GM12875 (cell line): ENCODE measurements around the gene SUN5.

Experiments used
- H3K4me3 ChIP-seq: one replicate; pipeline ENCODE4 v1.5.1; 2011; ENCODE audit warnings: low read depth, low read length, control low read depth
- TF ChIP-seq, protein P1 (sequence below): IDR thresholded peaks from 2 replicates; pipeline ENCODE4 v1.5.1; 2011; ENCODE audit warnings: low read depth, mild to moderate bottlenecking, control low read depth, inconsistent platforms, low read length, moderate library complexity, borderline replicate concordance; ENCODE audit not compliant: insufficient read depth

Gene SUN5

GRCh38 chr20:33042983-33043730, 38.9 kb upstream of the SUN5 start:
- no peak overlapping the region for H3K4me3 ChIP-seq
- TF ChIP-seq, protein P1, sequence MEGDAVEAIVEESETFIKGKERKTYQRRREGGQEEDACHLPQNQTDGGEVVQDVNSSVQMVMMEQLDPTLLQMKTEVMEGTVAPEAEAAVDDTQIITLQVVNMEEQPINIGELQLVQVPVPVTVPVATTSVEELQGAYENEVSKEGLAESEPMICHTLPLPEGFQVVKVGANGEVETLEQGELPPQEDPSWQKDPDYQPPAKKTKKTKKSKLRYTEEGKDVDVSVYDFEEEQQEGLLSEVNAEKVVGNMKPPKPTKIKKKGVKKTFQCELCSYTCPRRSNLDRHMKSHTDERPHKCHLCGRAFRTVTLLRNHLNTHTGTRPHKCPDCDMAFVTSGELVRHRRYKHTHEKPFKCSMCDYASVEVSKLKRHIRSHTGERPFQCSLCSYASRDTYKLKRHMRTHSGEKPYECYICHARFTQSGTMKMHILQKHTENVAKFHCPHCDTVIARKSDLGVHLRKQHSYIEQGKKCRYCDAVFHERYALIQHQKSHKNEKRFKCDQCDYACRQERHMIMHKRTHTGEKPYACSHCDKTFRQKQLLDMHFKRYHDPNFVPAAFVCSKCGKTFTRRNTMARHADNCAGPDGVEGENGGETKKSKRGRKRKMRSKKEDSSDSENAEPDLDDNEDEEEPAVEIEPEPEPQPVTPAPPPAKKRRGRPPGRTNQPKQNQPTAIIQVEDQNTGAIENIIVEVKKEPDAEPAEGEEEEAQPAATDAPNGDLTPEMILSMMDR: no peak

- TF ChIP-seq, protein P1: no peak
- H3K4me3 ChIP-seq: no peak overlapping the region
Observed at GRCh38 chr20:33042430-33042829, 38.2 kb upstream of the SUN5 start.

DNA sequence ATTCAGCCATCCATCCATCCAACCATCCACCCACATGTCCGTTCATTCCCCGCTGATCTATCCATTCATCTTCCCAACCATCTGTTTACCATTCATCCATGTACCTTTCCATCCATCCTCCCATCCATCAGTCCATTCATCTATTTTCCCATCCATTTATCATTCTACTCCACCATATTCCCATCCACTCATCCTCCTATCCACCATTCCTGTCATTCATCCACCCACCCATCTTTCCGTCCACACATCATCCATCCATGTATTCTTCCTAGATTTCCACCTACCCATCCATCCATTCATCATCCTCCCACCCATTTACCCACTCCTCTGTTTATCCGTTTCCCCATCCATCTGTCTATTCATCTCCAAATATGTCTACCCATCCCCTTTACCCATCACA, 34.0 kb upstream of the SUN5 start:
- no peak overlapping the region for H3K4me3 ChIP-seq
- TF ChIP-seq, protein P1: no peak

DNA sequence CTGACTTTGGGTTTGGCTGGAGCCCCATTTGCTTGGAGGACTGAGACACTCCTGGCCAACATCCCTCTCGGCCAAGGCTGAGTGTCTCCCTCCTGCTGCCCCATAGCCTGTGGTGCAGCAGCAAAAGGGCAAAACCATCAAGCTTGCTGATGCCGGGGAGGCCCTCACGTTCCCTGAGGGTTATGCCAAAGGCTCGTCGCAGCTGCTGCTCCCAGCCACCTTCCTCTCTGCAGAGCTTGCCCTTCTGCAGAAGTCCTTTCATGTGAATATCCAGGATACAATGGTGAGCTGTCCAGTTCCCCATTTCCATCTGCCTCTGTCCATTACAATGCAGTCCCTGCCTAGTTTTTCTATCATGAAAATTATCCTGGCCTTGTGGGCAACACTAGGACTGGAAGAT, 33.2 kb upstream of the SUN5 start:
- TF ChIP-seq, protein P1: no peak
- no peak overlapping the region for H3K4me3 ChIP-seq

GRCh38 chr20:33034901-33035492, 30.8 kb upstream of the SUN5 start:
- TF ChIP-seq, protein P1: no peak
- no peak overlapping the region for H3K4me3 ChIP-seq

DNA sequence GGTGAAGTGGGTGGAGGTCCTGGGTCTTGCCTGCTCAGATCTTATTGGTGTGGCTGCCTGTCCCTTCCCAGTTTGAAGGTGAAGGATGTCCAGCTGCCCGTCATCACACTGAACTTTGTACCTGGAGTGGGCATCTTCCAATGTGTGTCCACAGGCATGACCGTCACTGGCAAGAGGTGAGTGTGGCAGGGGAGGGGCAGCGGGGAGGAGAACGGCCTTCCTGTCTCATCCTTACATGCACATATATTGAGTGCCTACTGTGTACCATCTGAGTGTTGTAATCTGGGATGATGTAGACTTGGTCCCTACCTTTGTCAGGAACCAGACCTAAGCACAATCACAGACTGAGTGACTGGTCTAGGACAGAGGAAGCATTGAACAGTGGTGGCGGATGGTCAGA, 29.9 kb upstream of the SUN5 start:
- no peak overlapping the region for H3K4me3 ChIP-seq
- TF ChIP-seq, protein P1: no peak

- no peak overlapping the region for H3K4me3 ChIP-seq
- TF ChIP-seq, protein P1: no peak
Observed at GRCh38 chr20:33033381-33033780, 29.1 kb upstream of the SUN5 start.
